HepG2 (cell line): ENCODE results near the gene NFKBIA. TPM values are rescaled to one million over a fixed set of nuclear protein-coding genes. Genes with fewer than 3 reads are reported as not detected.
A peak's percentile ranks its signal among the peaks of the same experiment; 100 is the strongest.

Source experiments
- ASH2L ChIP-seq: fragments of 300-600, 200-600 bp; sonication (generic); IDR thresholded peaks from 2 replicates; pipeline ENCODE4 v1.7.0; 2017; ENCODE audit warnings: low read depth, mild to moderate bottlenecking, moderate library complexity, mixed read lengths, low read length; ENCODE audit not compliant: insufficient read length
- CENPT ChIP-seq: sonication (generic); formaldehyde crosslinking; IDR thresholded peaks from 2 replicates; pipeline ENCODE4 v1.8.0; 2022; ENCODE audit warnings: low read depth, mild to moderate bottlenecking, moderate library complexity, missing genetic modification reagents
- CREB1 ChIP-seq, 2 experiments: fragments of 450-650 bp in 1 of 2; IDR thresholded peaks; 2 replicates each; pipeline ENCODE4 v1.6.1; 2016 to 2017; ENCODE audit warnings: control low read depth in 1 of 2, mild to moderate bottlenecking in 1 of 2, missing compliant biosample characterization in 1 of 2, missing genetic modification characterization in 1 of 2
- EZH2 ChIP-seq: conservative IDR thresholded peaks from 2 replicates; pipeline ENCODE4 v1.6.1; 2012; ENCODE audit warnings: mild to moderate bottlenecking, low read depth, low read length, moderate library complexity
- GABPB1 ChIP-seq: IDR thresholded peaks from 2 replicates; pipeline ENCODE4 v1.6.1; 2016; ENCODE audit warnings: mild to moderate bottlenecking, missing genetic modification reagents, moderate library complexity, missing compliant biosample characterization
- HOXA7 ChIP-seq: sonication (generic); formaldehyde crosslinking; IDR thresholded peaks from 2 replicates; pipeline ENCODE4 v1.8.1; 2022; ENCODE audit warnings: mild to moderate bottlenecking, missing genetic modification reagents, moderate library complexity
- HOXA9 ChIP-seq: sonication (generic); formaldehyde crosslinking; IDR thresholded peaks from 2 replicates; pipeline ENCODE4 v1.8.1; 2022; ENCODE audit warnings: missing genetic modification reagents, mild to moderate bottlenecking, moderate library complexity, borderline replicate concordance
- IRF1 ChIP-seq: sonication (generic); formaldehyde crosslinking; IDR thresholded peaks from 2 replicates; pipeline ENCODE4 v1.4.0; 2020; ENCODE audit warnings: low read depth, mild to moderate bottlenecking, missing genetic modification reagents
- MAFK ChIP-seq, 2 experiments: IDR thresholded peaks in 1 of 2; conservative IDR thresholded peaks in 1 of 2; 2 replicates each; pipeline ENCODE4 v1.6.1; 2011; ENCODE audit warnings: improper control_type of control experiment in 2 of 2, low read length in 2 of 2
- MTF2 ChIP-seq: sonication (generic); formaldehyde crosslinking; IDR thresholded peaks from 2 replicates; pipeline ENCODE4 v1.5.0; 2020; ENCODE audit warnings: missing genetic modification reagents, borderline replicate concordance
- NBN ChIP-seq: fragments of 450-650 bp; conservative IDR thresholded peaks from 2 replicates; pipeline ENCODE4 v1.6.1; 2017
- NCOA2 ChIP-seq: sonication (generic); formaldehyde crosslinking; IDR thresholded peaks from 2 replicates; pipeline ENCODE4 v1.8.0; 2022; ENCODE audit warnings: inconsistent platforms
- NFE2 ChIP-seq: sonication (generic); formaldehyde crosslinking; IDR thresholded peaks from 2 replicates; pipeline ENCODE4 v1.4.0; 2020; ENCODE audit warnings: missing genetic modification reagents
- RXRB ChIP-seq: IDR thresholded peaks from 2 replicates; pipeline ENCODE4 v1.6.1; 2016; ENCODE audit warnings: borderline replicate concordance, missing genetic modification reagents, missing compliant biosample characterization
- SMAD9 ChIP-seq: sonication (generic); formaldehyde crosslinking; IDR thresholded peaks from 2 replicates; pipeline ENCODE4 v1.5.1; 2020; ENCODE audit warnings: mild to moderate bottlenecking, missing genetic modification reagents
- SOX13 ChIP-seq, 3 experiments: fragments of 450-650 bp in 1 of 3; sonication (generic) in 1 of 3; formaldehyde crosslinking in 1 of 3; IDR thresholded peaks in 2 of 3; conservative IDR thresholded peaks in 1 of 3; 2 replicates each; pipeline versions ENCODE4 v1.5.0 to v1.6.1; 2016 to 2020; ENCODE audit warnings: antibody characterized with exemption in 1 of 3, mild to moderate bottlenecking in 1 of 3, missing compliant biosample characterization in 1 of 3, missing genetic modification reagents in 1 of 3, moderate library complexity in 1 of 3
- THAP8 ChIP-seq: sonication (generic); formaldehyde crosslinking; IDR thresholded peaks from 2 replicates; pipeline ENCODE4 v1.5.1; 2020; ENCODE audit warnings: missing genetic modification reagents, mild to moderate bottlenecking, borderline replicate concordance
- TP53 ChIP-seq: sonication (generic); formaldehyde crosslinking; conservative IDR thresholded peaks from 2 replicates; pipeline ENCODE4 v1.4.0; 2020; ENCODE audit warnings: missing genetic modification reagents
- ZNF124 ChIP-seq: sonication (generic); formaldehyde crosslinking; IDR thresholded peaks from 2 replicates; pipeline ENCODE4 v1.4.0; 2020; ENCODE audit warnings: missing genetic modification reagents
- ZNF430 ChIP-seq: sonication (generic); formaldehyde crosslinking; IDR thresholded peaks from 2 replicates; pipeline ENCODE4 v1.9.0; 2021; ENCODE audit warnings: mild to moderate bottlenecking, missing genetic modification reagents
- ZNF569 ChIP-seq: sonication (generic); formaldehyde crosslinking; IDR thresholded peaks from 2 replicates; pipeline ENCODE4 v1.5.0; 2020; ENCODE audit warnings: mild to moderate bottlenecking, missing genetic modification reagents, moderate library complexity, borderline replicate concordance
- ZNF724P ChIP-seq: sonication (generic); formaldehyde crosslinking; IDR thresholded peaks from 2 replicates; pipeline ENCODE4 v1.8.0; 2022; ENCODE audit warnings: missing genetic modification reagents, borderline replicate concordance
- ZNF800 ChIP-seq: sonication (generic); formaldehyde crosslinking; IDR thresholded peaks from 2 replicates; pipeline ENCODE4 v1.4.0; 2020; ENCODE audit warnings: missing genetic modification reagents
- polyA plus RNA-seq, 8 experiments: library from polyadenylated mRNA; depleted of rRNA in 3 of 8; stranded (reverse) in 7 of 8; unstranded in 1 of 8; fragments of >200 nt; fragmentation: Illumina TruSeq in 4 of 8; extraction: Trizol in 4 of 8; gene quantifications; 2 replicates each; pipeline versions ENCODE4 v1.2.1 to v1.2.3, GENCODE V29; 2011 to 2016; ENCODE audit warnings: low read depth in 4 of 8, missing spikeins in 1 of 8, mixed read lengths in 1 of 8; ENCODE audit not compliant: insufficient read depth in 1 of 8
- total RNA-seq, 5 experiments: library from RNA; depleted of rRNA; stranded (reverse); fragments of >200 nt; fragmentation: Illumina TruSeq; extraction: Trizol; gene quantifications; 2 replicates each; pipeline ENCODE4 v1.2.3, GENCODE V29; 2016; ENCODE audit warnings: low read depth in 1 of 5

The NFKBIA gene
- total and polyA plus RNA-seq, 2 of the 13 experiments (the other 11 are each of a cell fraction or from before 2014, with no cell fraction given), result 197 to 319 TPM

- TF ChIP-seq SOX13 (IDR thresholded peaks at IDR 0.05) (no peak), SOX13 (CRISPR knock-in tag; conservative IDR thresholded peaks at IDR 0.05 in 1 of 2, IDR thresholded peaks at IDR 0.05 in 1 of 2) (peak in 1 of 2 experiments; percentile 53; a peak in 1 of 4 replicates), THAP8 (CRISPR knock-in tag) (no peak), EZH2 (no peak), CREB1 (IDR thresholded peaks at IDR 0.05) (0 out of 2 replicates have a peak, but pooled peaks have one; percentile 15), CREB1 (CRISPR knock-in tag; IDR thresholded peaks at IDR 0.05) (no peak), ZNF430 (CRISPR knock-in tag) (no peak), ZNF800 (CRISPR knock-in tag) (no peak), RXRB (CRISPR knock-in tag) (peak; percentile 78), ASH2L (peak; percentile 68), NBN (no peak), MTF2 (no peak), IRF1 (CRISPR knock-in tag) (no peak), CENPT (CRISPR knock-in tag) (no peak), HOXA7 (no peak), ZNF724P (CRISPR knock-in tag) (0 out of 2 replicates have a peak, but pooled peaks have one; percentile 70), GABPB1 (CRISPR knock-in tag) (no peak), NCOA2 (CRISPR knock-in tag) (peak; percentile 33), ZNF124 (CRISPR knock-in tag) (0 out of 2 replicates have a peak, but pooled peaks have one; percentile 56), TP53 (CRISPR knock-in tag) (no peak), ZNF569 (CRISPR knock-in tag) (no peak), MAFK (conservative IDR thresholded peaks at IDR 0.05 in 1 of 2, IDR thresholded peaks at IDR 0.05 in 1 of 2; ENCODE audit: low read length in 2 of 2) (no peak), HOXA9 (no peak), SMAD9 (no peak), NFE2 (CRISPR knock-in tag) (no peak)
Measured at GRCh38 chr14:35406506-35407305, 2.2 kb upstream of the NFKBIA start (continued).
